ENCODE measurements around the gene SNTG2. TPM values are rescaled to one million over a fixed set of nuclear protein-coding genes. Genes with fewer than 3 reads are reported as not detected.
"Not testable (repeated sequence)": the region's sequence is repeated elsewhere in the genome, so short reads cannot be mapped to it uniquely, and the experiment has no call there.

Gene SNTG2
- total and polyA plus RNA-seq, 4 donors = not detected

DNA sequence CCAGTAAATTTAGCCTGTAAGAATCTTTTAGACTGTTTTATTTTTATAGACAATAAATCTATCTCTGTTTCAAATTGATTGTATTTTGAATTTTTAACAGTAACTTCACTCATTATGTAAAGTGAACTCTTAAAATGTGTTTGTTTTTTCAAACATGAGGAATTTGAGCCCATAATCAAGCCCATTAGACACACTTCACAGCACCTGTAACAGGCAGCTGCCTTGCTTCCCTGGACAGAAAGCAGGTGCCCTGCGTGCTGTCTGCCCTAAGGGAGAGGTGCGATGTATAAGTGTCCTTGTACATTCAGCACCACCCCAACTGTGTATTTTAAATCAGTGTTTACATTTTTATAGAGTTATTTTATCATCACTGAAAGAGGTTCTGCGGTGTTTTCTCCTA is 276.1 kb downstream of the SNTG2 start:
- Histone ChIP-seq H3K4me1 (ENCODE audit: control insufficient read depth in 4 of 4, insufficient read depth in 4 of 4, low read length in 3 of 4) (no peaks in the 10 kb centered on the region), H3K9me3 (ENCODE audit: control insufficient read depth in 4 of 4, low read length in 3 of 4) (peaks cover 0 to 1% (median 0%) of the 10 kb centered on the region in 4 donors), H3K36me3 (ENCODE audit: control insufficient read depth in 4 of 4, insufficient read depth in 3 of 4, low read depth in 1 of 4, low read length in 3 of 4) (no peaks in the 10 kb centered on the region), H3K27me3 (ENCODE audit: control insufficient read depth in 4 of 4, insufficient read depth in 4 of 4, low read length in 3 of 4) (no peaks in the 10 kb centered on the region), H3K9ac (ENCODE audit: low read depth in 1 of 2, low read length in 2 of 2) (no peak overlapping the region), H3K4me3 (ENCODE audit: low read depth in 1 of 3, low read length in 3 of 3) (no peak overlapping the region), H3K27ac (ENCODE audit: low read depth in 1 of 2, low read length in 2 of 2) (no peak overlapping the region)
- DNase-seq (ENCODE audit: low spot score) = no peak
- 84% methylated on average over 3 of the region's 3 CpGs for WGBS
- TF ChIP-seq, protein P1, sequence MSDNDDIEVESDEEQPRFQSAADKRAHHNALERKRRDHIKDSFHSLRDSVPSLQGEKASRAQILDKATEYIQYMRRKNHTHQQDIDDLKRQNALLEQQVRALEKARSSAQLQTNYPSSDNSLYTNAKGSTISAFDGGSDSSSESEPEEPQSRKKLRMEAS (IDR thresholded peaks at IDR 0.05) = no peak
- no peak for TF ChIP-seq RAD21 (IDR thresholded peaks at IDR 0.05)
- no peak for TF ChIP-seq GABPA (IDR thresholded peaks at IDR 0.05 in 1 of 2, conservative IDR thresholded peaks at IDR 0.05 in 1 of 2)
- TF ChIP-seq HNF4A (conservative IDR thresholded peaks at IDR 0.05) = no peak
- no peak for TF ChIP-seq JUND (IDR thresholded peaks at IDR 0.05)
- no peak for TF ChIP-seq SP1 (IDR thresholded peaks at IDR 0.05)
- TF ChIP-seq, protein P2, sequence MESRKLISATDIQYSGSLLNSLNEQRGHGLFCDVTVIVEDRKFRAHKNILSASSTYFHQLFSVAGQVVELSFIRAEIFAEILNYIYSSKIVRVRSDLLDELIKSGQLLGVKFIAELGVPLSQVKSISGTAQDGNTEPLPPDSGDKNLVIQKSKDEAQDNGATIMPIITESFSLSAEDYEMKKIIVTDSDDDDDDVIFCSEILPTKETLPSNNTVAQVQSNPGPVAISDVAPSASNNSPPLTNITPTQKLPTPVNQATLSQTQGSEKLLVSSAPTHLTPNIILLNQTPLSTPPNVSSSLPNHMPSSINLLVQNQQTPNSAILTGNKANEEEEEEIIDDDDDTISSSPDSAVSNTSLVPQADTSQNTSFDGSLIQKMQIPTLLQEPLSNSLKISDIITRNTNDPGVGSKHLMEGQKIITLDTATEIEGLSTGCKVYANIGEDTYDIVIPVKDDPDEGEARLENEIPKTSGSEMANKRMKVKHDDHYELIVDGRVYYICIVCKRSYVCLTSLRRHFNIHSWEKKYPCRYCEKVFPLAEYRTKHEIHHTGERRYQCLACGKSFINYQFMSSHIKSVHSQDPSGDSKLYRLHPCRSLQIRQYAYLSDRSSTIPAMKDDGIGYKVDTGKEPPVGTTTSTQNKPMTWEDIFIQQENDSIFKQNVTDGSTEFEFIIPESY (IDR thresholded peaks at IDR 0.05) = no peak
- TF ChIP-seq RXRA (IDR thresholded peaks at IDR 0.05) = no peak
- no peak for TF ChIP-seq YY1 (IDR thresholded peaks at IDR 0.05)
- no peak for TF ChIP-seq FOXA1 (IDR thresholded peaks at IDR 0.05)
- no peak for TF ChIP-seq FOXA2 (IDR thresholded peaks at IDR 0.05)
- TF ChIP-seq, protein P3, sequence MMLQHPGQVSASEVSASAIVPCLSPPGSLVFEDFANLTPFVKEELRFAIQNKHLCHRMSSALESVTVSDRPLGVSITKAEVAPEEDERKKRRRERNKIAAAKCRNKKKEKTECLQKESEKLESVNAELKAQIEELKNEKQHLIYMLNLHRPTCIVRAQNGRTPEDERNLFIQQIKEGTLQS (IDR thresholded peaks at IDR 0.05) = no peak
- TF ChIP-seq HNF4G (IDR thresholded peaks at IDR 0.05) = no peak
- no peak for TF ChIP-seq EGR1 (IDR thresholded peaks at IDR 0.05; ENCODE audit: low read depth in 2 of 2)

DNA sequence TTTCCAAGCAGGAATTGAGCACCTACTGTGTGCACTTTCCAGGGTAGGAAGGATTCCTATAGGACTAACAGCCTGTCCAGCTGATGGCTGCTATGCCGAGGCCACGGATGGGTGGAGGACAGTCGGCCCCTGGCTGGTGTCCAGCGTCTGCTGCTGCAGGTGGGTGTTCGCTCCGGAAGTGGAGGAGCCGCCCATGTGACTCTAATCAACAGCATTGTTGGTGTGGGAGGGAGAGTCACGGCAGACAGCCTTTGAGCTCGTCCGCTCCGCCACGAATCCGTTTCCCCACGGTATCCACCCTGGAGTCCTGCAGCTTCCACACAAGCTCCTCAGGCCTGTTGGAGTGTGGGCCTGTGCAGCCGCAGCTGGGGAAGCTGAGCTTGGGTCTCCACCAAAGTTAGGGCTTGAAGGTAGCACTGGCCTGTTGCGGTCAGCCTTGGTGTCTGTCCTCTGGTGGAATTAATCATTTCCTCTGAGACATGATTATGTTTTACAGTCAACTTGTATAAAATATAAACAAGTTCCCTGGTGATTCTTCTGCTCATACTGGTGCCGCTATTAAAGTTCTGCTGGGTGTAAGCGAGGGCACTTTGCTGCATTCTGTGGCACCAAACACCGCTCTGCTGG is 276.7 kb downstream of the SNTG2 start:
- no peak overlapping the region for H3K4me3 ChIP-seq (ENCODE audit: low read depth in 1 of 3, low read length in 3 of 3)
- no peaks in the 10 kb centered on the region for H3K27me3 ChIP-seq (ENCODE audit: control insufficient read depth in 4 of 4, insufficient read depth in 4 of 4, low read length in 3 of 4)
- H3K36me3 ChIP-seq (ENCODE audit: control insufficient read depth in 4 of 4, insufficient read depth in 3 of 4, low read depth in 1 of 4, low read length in 3 of 4) = no peaks in the 10 kb centered on the region
- 83% methylated on average over 19 of the region's 19 CpGs for WGBS
- peaks cover 0 to 1% (median 0%) of the 10 kb centered on the region in 4 donors for H3K9me3 ChIP-seq (ENCODE audit: control insufficient read depth in 4 of 4, low read length in 3 of 4)
- no peak overlapping the region for H3K27ac ChIP-seq (ENCODE audit: low read depth in 1 of 2, low read length in 2 of 2)
- H3K9ac ChIP-seq (ENCODE audit: low read depth in 1 of 2, low read length in 2 of 2) = no peak overlapping the region
- no peaks in the 10 kb centered on the region for H3K4me1 ChIP-seq (ENCODE audit: control insufficient read depth in 4 of 4, insufficient read depth in 4 of 4, low read length in 3 of 4)
- no peak for DNase-seq (ENCODE audit: low spot score)
- no peak for TF ChIP-seq EGR1 (IDR thresholded peaks at IDR 0.05; ENCODE audit: low read depth in 2 of 2)
- TF ChIP-seq, protein P3 (IDR thresholded peaks at IDR 0.05) = no peak
- TF ChIP-seq NR2F2 (IDR thresholded peaks at IDR 0.05) = no peak
- no peak for TF ChIP-seq YY1 (IDR thresholded peaks at IDR 0.05)
- TF ChIP-seq, protein P4, sequence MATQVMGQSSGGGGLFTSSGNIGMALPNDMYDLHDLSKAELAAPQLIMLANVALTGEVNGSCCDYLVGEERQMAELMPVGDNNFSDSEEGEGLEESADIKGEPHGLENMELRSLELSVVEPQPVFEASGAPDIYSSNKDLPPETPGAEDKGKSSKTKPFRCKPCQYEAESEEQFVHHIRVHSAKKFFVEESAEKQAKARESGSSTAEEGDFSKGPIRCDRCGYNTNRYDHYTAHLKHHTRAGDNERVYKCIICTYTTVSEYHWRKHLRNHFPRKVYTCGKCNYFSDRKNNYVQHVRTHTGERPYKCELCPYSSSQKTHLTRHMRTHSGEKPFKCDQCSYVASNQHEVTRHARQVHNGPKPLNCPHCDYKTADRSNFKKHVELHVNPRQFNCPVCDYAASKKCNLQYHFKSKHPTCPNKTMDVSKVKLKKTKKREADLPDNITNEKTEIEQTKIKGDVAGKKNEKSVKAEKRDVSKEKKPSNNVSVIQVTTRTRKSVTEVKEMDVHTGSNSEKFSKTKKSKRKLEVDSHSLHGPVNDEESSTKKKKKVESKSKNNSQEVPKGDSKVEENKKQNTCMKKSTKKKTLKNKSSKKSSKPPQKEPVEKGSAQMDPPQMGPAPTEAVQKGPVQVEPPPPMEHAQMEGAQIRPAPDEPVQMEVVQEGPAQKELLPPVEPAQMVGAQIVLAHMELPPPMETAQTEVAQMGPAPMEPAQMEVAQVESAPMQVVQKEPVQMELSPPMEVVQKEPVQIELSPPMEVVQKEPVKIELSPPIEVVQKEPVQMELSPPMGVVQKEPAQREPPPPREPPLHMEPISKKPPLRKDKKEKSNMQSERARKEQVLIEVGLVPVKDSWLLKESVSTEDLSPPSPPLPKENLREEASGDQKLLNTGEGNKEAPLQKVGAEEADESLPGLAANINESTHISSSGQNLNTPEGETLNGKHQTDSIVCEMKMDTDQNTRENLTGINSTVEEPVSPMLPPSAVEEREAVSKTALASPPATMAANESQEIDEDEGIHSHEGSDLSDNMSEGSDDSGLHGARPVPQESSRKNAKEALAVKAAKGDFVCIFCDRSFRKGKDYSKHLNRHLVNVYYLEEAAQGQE (IDR thresholded peaks at IDR 0.05) = no peak
- TF ChIP-seq FOXA1 (IDR thresholded peaks at IDR 0.05) = no peak
- TF ChIP-seq RAD21 (IDR thresholded peaks at IDR 0.05) = no peak
- no peak for TF ChIP-seq FOXA2 (IDR thresholded peaks at IDR 0.05)
- TF ChIP-seq JUND (IDR thresholded peaks at IDR 0.05) = no peak
- TF ChIP-seq RXRA (IDR thresholded peaks at IDR 0.05) = no peak
- no peak for TF ChIP-seq GABPA (IDR thresholded peaks at IDR 0.05 in 1 of 2, conservative IDR thresholded peaks at IDR 0.05 in 1 of 2)
- no peak for TF ChIP-seq HNF4G (IDR thresholded peaks at IDR 0.05)
- TF ChIP-seq, protein P5, sequence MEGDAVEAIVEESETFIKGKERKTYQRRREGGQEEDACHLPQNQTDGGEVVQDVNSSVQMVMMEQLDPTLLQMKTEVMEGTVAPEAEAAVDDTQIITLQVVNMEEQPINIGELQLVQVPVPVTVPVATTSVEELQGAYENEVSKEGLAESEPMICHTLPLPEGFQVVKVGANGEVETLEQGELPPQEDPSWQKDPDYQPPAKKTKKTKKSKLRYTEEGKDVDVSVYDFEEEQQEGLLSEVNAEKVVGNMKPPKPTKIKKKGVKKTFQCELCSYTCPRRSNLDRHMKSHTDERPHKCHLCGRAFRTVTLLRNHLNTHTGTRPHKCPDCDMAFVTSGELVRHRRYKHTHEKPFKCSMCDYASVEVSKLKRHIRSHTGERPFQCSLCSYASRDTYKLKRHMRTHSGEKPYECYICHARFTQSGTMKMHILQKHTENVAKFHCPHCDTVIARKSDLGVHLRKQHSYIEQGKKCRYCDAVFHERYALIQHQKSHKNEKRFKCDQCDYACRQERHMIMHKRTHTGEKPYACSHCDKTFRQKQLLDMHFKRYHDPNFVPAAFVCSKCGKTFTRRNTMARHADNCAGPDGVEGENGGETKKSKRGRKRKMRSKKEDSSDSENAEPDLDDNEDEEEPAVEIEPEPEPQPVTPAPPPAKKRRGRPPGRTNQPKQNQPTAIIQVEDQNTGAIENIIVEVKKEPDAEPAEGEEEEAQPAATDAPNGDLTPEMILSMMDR (IDR thresholded peaks at IDR 0.05; ENCODE audit: low read depth, low read length, missing input control) = no peak

DNA sequence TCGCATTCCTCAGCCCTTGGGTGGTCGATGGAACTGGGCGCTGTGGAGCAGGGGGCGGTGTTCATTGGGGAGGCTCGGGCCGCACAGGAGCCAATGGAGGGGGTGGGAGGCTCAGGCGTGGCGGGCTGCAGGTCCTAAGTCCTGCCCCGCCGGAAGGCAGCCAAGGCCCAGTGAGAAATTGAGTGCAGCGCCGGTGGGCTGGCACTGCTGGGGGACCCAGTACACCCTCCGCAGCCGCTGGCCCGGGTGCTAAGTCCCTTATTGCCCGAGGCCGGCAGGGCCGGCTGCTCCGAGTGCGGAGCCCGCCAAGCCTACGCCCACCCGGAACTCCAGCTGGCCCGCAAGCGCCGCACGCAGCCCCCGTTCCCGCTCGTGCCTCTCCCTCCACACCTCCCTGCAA is 278.9 kb downstream of the SNTG2 start:
- H3K9ac ChIP-seq (ENCODE audit: low read depth in 1 of 2, low read length in 2 of 2); H3K27ac ChIP-seq (ENCODE audit: low read depth in 1 of 2, low read length in 2 of 2); H3K36me3 ChIP-seq (ENCODE audit: control insufficient read depth in 4 of 4, insufficient read depth in 3 of 4, low read depth in 1 of 4, low read length in 3 of 4); DNase-seq (ENCODE audit: low spot score); H3K4me1 ChIP-seq (ENCODE audit: control insufficient read depth in 4 of 4, insufficient read depth in 4 of 4, low read length in 3 of 4); H3K4me3 ChIP-seq (ENCODE audit: low read depth in 1 of 3, low read length in 3 of 3); H3K27me3 ChIP-seq (ENCODE audit: control insufficient read depth in 4 of 4, insufficient read depth in 4 of 4, low read length in 3 of 4); H3K9me3 ChIP-seq (ENCODE audit: control insufficient read depth in 4 of 4, low read length in 3 of 4): not testable (repeated sequence)
- WGBS = 92% methylated on average over 30 of the region's 30 CpGs
